ENCODE results near the gene CNTN1. TPM values are rescaled to one million over a fixed set of nuclear protein-coding genes. Genes with fewer than 3 reads are reported as not detected.

CNTN1 gene
- total and polyA plus RNA-seq, 3 donors from 2014 or later = 12.0 to 24.1 (median 21.7) TPM

DNA sequence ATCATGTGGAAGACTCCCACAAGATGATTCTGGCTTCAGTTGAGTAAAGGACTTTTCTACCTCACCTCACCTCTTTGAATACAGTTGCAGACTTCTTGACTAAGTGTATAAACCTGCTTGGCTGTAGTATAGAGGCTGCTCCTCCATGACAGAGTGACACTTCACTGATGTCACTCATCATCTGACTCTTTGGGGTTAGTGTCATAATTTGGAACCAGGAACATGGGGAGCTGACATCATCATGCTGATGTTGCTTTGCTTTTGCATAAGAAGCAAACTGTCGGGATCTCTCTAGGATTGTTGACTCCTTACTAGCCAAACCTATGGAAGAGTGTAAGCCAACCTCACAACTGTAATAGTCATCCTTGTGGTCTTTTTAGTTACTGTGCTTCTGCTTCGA is 420.7 kb downstream of the CNTN1 start:
- no peak overlapping the region for H3K27ac ChIP-seq
- H3K4me3 ChIP-seq = no peak overlapping the region
- DNase-seq = no peak
- TF ChIP-seq POLR2A (IDR thresholded peaks at IDR 0.05) = no peak
- TF ChIP-seq, protein P1, sequence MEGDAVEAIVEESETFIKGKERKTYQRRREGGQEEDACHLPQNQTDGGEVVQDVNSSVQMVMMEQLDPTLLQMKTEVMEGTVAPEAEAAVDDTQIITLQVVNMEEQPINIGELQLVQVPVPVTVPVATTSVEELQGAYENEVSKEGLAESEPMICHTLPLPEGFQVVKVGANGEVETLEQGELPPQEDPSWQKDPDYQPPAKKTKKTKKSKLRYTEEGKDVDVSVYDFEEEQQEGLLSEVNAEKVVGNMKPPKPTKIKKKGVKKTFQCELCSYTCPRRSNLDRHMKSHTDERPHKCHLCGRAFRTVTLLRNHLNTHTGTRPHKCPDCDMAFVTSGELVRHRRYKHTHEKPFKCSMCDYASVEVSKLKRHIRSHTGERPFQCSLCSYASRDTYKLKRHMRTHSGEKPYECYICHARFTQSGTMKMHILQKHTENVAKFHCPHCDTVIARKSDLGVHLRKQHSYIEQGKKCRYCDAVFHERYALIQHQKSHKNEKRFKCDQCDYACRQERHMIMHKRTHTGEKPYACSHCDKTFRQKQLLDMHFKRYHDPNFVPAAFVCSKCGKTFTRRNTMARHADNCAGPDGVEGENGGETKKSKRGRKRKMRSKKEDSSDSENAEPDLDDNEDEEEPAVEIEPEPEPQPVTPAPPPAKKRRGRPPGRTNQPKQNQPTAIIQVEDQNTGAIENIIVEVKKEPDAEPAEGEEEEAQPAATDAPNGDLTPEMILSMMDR (IDR thresholded peaks at IDR 0.05) = no peak
- H3K4me1 ChIP-seq = no peaks in the 10 kb centered on the region
- WGBS, 2 donors = 87 to 88% methylated on average over 2 of the region's 2 CpGs
- no peaks in the 10 kb centered on the region for H3K9me3 ChIP-seq
- H3K27me3 ChIP-seq = no peaks in the 10 kb centered on the region
- intact Hi-C loops (cut with DNase I; ENCODE audit: low total_unique reads) = no loop called here
- no peaks in the 10 kb centered on the region for H3K36me3 ChIP-seq (ENCODE audit: low read depth, missing control alignments)

DNA sequence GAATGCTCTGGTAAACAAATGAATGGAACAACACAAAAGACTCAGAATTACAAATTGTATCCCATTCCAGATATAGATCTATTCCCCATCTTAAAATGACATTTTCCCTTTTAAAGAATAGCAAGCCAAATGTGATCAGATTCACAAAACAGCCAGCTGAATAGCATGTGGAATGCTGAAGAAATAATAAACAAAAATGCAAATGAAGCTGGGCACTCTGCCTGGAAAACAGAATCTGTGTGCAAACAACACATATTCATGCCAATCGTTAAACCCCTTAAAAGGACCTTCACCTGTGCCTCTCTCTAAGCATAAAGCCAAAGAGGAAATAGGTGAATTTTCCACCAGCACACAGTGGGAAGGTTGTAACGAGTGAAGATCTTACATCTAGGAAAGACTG is 428.0 kb downstream of the CNTN1 start:
- H3K4me3 ChIP-seq = no peak overlapping the region
- TF ChIP-seq, protein P1 (IDR thresholded peaks at IDR 0.05) = no peak
- no peak for TF ChIP-seq POLR2A (IDR thresholded peaks at IDR 0.05)
- intact Hi-C loops (cut with DNase I; ENCODE audit: low total_unique reads) = no loop called here
- no peaks in the 10 kb centered on the region for H3K27me3 ChIP-seq
- H3K4me1 ChIP-seq = no peaks in the 10 kb centered on the region
- no peak overlapping the region for H3K27ac ChIP-seq
- 80 to 87% methylated on average over 2 of the region's 2 CpGs for WGBS, 2 donors
- no peaks in the 10 kb centered on the region for H3K9me3 ChIP-seq
- H3K36me3 ChIP-seq (ENCODE audit: low read depth, missing control alignments) = no peaks in the 10 kb centered on the region
- DNase-seq = no peak

DNA sequence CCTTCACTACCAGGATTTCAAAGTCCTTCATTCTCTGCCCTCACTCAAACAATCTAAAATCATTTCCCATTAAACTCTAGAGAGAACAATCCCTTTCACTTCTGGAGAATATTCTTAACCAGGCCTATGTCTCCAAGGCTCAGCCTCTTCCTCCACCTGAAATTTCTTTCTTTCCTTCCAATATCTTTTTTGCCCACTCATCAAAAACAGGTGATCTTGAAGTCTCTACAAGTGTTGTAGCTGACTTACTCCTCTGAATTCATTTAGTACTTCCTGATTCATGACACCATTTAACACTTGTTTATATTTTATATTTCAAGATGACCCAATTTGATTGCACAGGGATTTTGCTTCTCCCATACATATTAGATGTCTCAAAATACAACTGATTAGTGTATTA is 429.1 kb downstream of the CNTN1 start:
- DNase-seq = no peak
- no peaks in the 10 kb centered on the region for H3K4me1 ChIP-seq
- H3K36me3 ChIP-seq (ENCODE audit: low read depth, missing control alignments) = no peaks in the 10 kb centered on the region
- no peak for TF ChIP-seq POLR2A (IDR thresholded peaks at IDR 0.05)
- TF ChIP-seq, protein P1 (IDR thresholded peaks at IDR 0.05) = no peak
- no peak overlapping the region for H3K27ac ChIP-seq
- no peaks in the 10 kb centered on the region for H3K9me3 ChIP-seq
- H3K4me3 ChIP-seq = no peak overlapping the region
- H3K27me3 ChIP-seq = no peaks in the 10 kb centered on the region
- intact Hi-C loops (cut with DNase I; ENCODE audit: low total_unique reads) = no loop called here

All from testis (tissue), 3 donors.